HEK293T (cell line): ENCODE results near the gene PRR29.

ENCODE experiments used
- ARNT ChIP-seq: fragments of 450-650 bp; IDR thresholded peaks from 2 replicates; pipeline ENCODE4 v1.6.1; 2017; ENCODE audit warnings: mild to moderate bottlenecking
- ELF4 ChIP-seq: fragments of 450-650 bp; IDR thresholded peaks from 2 replicates; pipeline ENCODE4 v1.6.1; 2017; ENCODE audit warnings: antibody characterized with exemption
- FOXA1 ChIP-seq: fragments of 450-650 bp; IDR thresholded peaks from 2 replicates; pipeline ENCODE4 v1.6.1; 2016; ENCODE audit warnings: mild to moderate bottlenecking
- FOXK2 ChIP-seq: fragments of 450-650 bp; IDR thresholded peaks from 2 replicates; pipeline ENCODE4 v1.6.1; 2016; ENCODE audit warnings: mild to moderate bottlenecking
- FOXM1 ChIP-seq: fragments of 450-650 bp; IDR thresholded peaks from 2 replicates; pipeline ENCODE4 v1.6.1; 2017; ENCODE audit warnings: mild to moderate bottlenecking, borderline replicate concordance
- L3MBTL2 ChIP-seq: fragments of 450-650 bp; conservative IDR thresholded peaks from 2 replicates; pipeline ENCODE4 v1.6.1; 2016; ENCODE audit warnings: mild to moderate bottlenecking
- NFRKB ChIP-seq: fragments of 450-650 bp; IDR thresholded peaks from 2 replicates; pipeline ENCODE4 v1.6.1; 2016; ENCODE audit warnings: mild to moderate bottlenecking, moderate library complexity
- SP1 ChIP-seq: fragments of 450-650 bp; IDR thresholded peaks from 2 replicates; pipeline ENCODE4 v1.6.1; 2017
- SUZ12 ChIP-seq: fragments of 450-650 bp; IDR thresholded peaks from 2 replicates; pipeline ENCODE4 v1.6.1; 2016; ENCODE audit warnings: mild to moderate bottlenecking
- ZNF384 ChIP-seq: fragments of 450-650 bp; IDR thresholded peaks from 2 replicates; pipeline ENCODE4 v1.6.1; 2016

GRCh38 chr17:63983320-63983719 is 14.8 kb upstream of the PRR29 start:
- TF ChIP-seq SUZ12: no peak
- TF ChIP-seq SP1: no peak
- no peak for TF ChIP-seq ELF4
- no peak for TF ChIP-seq NFRKB
- no peak for TF ChIP-seq L3MBTL2
- TF ChIP-seq FOXA1: no peak
- TF ChIP-seq FOXK2: no peak
- TF ChIP-seq ZNF384: no peak
- no peak for TF ChIP-seq ARNT
- TF ChIP-seq FOXM1: no peak
